NCI-H82 treated with DMSO at 0.1 percent for 48 hours (cell line): ENCODE data around the gene MPHOSPH6.
"Not testable (repeated sequence)": the region's sequence is repeated elsewhere in the genome, so short reads cannot be mapped to it uniquely, and the experiment has no call there.

ENCODE experiments used
- DNase-seq: peaks from one replicate; lab custom pipeline; 2025; ENCODE audit not compliant: unreplicated experiment; lab: John Stamatoyannopoulos, UW

The MPHOSPH6 gene

DNA sequence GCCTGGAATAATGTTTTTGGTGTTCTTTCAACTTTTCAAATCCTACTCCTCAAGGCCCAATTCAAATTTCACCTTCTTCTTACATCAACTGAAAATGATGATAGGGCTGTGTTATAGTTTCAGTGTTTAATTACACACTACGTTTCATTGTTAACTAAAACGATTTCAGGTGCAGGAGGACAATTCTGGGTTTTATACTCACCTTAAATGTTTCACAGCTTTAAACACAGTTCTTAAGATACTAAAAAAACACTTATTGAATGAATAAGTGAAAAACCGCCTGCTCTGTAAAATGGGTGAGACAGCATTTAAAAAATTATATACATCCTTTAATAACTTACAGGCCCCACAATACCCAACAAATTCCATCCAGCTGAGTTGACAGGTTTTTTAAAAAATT lies 6.2 kb upstream of the MPHOSPH6 start:
- DNase-seq, result no peak

DNA sequence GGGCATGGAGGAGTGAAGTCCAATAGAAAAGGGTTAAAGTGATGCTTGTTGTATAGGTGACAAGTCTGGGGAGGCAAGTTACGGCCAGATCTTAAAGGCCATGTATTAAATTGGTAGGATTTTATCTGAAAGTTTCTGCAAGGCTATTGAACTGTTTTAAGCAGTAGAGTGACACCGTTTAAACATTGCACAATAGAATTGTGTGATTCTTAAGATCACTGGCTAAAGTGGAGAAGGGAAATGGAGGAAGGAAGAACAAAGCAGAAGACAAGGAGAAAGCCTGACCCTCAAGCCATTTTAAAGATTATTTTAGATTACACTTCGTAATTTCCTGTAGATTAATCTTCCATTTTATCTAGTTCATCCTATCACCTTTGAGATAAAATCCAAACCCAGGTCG lies 5.6 kb upstream of the MPHOSPH6 start:
- no peak for DNase-seq

GRCh38 chr16:82167670-82168069 lies 2.4 kb downstream of the MPHOSPH6 start:
- no peak for DNase-seq

DNA sequence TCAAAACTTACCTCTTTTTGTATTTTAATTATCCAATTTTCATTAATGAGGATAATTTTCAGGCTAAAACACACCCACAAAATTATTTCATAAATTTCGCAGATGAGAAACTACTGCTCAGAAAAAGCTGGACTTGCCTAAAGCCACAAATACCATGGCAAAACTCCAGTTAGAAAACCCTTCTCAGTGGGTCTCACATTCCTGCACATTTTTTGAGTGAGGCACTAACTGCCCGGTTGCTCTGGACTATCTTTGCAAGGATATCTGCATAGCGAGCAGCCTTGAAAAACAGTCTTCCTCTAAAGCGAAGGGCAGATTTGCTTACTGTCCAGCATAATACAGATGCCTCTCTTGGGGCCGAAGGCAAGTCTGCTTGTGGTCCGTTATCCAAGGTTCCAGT lies 9.8 kb downstream of the MPHOSPH6 start:
- no peak for DNase-seq

DNA sequence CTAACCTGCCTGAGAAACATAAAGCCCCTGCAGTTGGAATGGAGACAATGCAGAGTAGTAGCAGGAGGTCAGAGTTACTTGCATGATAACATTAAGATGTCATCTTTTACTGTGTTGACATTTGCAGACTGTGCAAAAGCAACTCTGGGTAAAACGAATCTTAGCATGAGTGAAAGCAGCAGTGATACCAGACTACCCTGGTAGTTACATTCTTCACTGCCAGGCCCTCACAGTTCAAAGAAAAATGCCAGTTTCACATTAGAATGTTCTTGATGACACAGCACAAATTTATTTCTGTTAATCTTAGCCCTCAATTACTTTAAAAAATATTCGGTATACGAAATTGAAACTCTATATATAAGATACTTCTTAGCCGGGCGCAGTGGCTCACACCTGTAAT lies 12.2 kb downstream of the MPHOSPH6 start:
- no peak for DNase-seq

DNA sequence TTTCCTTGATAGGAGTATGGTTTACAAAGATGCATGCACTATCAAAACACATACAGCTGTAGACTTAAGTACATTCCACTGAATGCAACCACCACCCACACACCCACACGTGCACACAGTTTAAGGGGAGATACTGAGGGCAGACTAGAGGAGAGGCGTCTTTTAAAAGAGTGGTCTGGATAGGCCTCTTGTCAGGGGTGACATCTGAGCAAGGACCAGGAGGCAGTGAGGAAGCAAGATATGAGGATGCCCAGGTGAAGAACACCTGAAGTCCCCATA lies 12.6 kb downstream of the MPHOSPH6 start:
- DNase-seq, result no peak

GRCh38 chr16:82156761-82157533 lies 13.1 kb downstream of the MPHOSPH6 start:
- no peak for DNase-seq

DNA sequence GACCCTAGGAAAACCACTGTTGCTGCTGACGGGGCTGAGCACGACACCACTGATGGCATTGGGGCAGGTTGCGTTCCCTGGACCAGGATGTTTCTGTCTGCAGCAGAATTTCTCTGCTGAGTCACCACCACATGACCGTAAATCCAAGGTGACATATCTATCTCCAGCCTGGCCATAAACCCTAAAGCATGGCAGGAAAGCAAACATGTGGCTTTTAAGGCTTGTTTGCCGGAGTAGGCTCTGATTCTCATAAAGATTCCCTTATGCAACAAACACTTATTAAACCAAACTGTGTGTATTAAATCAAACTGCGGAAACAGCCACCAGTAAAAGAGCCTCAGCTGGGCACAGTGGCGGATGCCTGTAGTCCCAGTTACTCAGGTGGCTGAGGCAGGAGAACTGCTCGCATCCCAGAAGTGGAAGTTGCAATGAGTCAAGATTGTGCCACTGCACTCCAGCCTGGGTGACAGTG lies 17.3 kb downstream of the MPHOSPH6 start:
- DNase-seq, result no peak

- no peak for DNase-seq
These were observed 17.8 kb downstream of the MPHOSPH6 start for GRCh38 chr16:82152196-82152595.

DNA sequence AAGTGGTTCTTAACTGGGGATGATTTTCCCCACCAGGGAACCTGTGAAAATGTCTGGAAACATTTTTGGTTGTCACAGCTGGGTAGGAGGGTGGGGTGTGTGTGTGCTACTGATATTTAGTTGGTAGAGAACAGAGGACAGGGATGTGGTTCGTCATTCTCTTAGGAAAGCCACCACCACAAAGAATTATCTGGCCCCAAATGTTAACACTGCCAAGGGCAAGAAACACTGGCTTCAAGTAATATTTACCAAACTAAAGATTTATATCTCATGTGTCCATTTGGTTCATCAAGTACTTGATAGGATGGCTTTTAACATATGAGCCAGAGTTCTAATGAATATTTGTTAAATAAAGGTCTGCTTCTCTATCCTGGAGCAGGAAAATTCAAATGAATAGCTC lies 19.5 kb downstream of the MPHOSPH6 start:
- no peak for DNase-seq

GRCh38 chr16:82149536-82149935 lies 20.5 kb downstream of the MPHOSPH6 start:
- no peak for DNase-seq

GRCh38 chr16:82147546-82147945 lies 22.5 kb downstream of the MPHOSPH6 start:
- DNase-seq, result no peak

DNA sequence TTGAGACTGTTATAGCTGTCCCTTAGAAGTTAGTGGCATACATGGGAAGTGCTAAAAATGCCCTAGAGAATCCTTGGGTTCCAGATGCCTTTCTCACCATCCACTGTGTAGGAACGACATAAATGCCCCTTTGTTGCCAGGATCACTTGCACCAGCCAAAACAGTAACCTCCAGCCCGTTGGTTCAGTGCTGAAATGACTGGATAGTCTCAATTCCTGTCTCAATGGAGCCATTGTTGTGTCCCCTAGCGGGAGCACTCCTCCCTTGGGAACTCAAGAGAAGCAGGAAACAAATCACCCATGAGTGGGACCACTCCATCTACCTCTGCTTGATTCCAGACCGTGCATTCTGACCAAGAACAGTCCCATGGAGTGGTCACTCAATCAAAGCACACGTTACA lies 23.1 kb downstream of the MPHOSPH6 start:
- no peak for DNase-seq

GRCh38 chr16:82146556-82146955 lies 23.5 kb downstream of the MPHOSPH6 start:
- no peak for DNase-seq

GRCh38 chr16:82139286-82139571 lies 30.8 kb downstream of the MPHOSPH6 start:
- not testable (repeated sequence) for DNase-seq

DNA sequence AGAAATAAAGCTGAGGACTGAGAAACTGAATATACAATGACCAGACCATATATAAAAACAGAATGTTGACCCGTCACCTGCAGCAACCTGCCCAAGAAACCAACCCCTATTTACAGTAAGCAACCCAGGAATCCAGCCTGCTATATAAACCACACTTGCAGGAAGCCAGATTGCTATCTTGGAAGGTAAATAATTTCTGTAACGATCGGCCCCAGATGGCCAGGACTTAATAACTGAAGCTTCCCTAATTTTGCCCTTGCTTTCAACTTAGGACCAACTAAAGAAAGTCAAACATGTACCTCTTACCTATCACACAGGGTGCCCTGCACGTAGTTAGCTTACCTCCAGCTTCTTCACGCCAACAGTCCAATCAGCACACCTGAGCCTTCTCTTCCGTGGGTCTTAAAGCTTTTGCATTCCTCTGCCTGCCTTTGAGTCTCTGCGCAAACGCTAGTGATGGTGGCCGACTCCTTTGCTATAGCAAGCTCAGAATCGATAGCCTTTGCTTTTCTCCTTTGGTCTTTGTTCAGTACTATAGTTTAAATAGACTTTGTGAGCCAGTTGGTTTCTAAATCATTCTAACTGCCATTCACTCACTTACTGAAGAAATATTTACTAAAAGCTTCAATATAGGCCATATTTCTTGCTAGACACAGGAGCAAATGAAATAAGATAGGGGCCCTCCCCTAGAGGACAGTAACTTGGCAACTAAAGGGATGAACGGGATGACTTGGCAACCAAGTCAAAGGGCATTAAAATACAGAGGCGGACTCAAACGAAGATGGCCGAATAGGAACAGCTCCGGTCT lies 31.3 kb downstream of the MPHOSPH6 start:
- no peak for DNase-seq

DNA sequence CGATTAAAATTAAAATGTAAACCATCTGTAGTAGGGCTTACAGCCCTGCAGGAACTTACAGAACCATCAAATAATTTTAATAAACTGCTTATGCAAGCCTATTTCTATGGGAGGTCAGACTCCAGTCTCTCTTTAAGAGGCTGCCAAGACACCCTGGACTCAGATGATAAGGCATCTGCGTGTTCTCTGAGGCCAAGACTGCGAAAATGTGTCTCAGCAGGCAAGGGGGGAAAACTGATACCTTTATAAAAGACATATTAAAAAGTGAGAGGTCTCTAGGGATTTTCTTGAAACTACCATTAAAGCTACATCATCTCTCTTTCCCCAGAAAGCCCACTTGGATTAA lies 32.2 kb downstream of the MPHOSPH6 start:
- no peak for DNase-seq

DNA sequence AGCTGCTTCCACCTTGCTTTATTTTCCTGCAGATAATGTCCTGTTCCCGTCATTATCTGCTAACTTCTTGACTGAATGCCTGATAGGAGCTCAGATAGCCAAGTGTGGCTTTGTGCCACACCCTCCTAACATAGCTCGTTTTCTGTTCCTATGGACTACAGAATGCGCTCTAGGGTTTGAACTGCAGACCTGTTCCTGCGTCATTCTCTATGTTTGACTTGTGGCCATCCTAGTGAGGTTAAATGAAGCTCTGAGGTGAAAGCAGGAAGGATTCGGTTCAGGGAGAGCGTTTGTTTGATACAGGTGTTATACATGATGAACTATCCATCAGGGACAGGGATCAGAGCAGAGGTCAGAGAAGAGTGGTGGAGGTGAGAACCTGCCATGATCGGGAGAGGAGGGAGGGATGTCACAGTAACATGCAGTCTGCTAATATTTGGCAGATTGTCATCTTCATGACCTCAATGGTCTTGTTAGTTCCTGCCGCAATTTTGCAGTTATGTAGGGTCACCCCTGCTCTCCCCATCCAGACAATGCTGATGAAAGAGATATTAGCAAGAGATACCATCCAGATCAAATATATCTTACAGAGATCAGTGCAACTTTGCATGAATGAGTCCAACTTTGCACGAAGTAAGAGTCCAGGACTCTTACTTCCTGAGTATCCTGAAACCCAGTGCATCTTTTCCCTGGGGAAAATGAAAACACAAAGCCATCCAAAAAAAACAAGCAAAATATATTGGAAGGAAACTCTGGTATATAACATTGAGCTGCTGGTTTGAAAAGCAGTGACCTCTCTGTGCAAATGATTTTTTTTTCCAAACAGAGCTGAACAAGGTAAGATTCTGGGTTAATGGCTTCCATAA lies 32.8 kb downstream of the MPHOSPH6 start:
- no peak for DNase-seq

- no peak for DNase-seq
These were observed 34.2 kb downstream of the MPHOSPH6 start for GRCh38 chr16:82135844-82136243.

DNA sequence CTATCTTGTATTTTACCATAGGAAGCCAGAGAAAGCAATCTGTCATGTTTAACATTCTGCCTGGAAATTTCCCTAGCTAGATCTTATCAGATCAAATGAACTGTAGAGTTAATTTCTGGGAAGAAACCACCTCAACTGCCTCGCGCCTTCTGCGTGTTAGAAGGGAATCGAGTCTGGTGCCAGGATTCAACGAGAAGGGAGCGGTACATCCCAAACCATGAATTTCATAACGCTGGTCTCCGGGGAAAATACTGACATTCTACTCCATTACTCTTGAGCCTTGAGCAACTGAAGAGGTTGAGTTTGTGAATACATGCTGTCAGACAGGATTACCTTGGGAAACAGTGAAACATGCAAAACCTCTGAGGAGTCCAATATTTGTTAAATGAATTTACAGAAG lies 35.2 kb downstream of the MPHOSPH6 start:
- no peak for DNase-seq

DNA sequence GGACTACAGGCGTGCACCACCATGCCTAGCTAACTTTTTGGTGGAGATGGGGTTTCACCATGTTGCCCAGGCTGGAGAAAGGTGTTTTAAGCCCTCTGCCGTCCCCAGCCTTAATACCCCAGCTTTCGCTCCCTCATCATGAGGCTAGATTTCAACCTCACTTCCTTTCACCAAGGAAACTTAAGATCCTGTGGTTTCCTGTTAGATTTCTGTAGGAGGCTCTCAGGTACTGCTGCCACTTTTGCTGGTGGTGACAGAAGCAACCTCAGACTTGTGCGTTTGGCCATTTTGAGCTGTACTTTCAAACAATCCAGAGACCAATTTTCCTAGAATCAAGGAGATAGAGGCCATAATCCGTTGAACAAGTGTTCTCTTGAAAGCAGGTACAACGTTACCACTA lies 36.2 kb downstream of the MPHOSPH6 start:
- no peak for DNase-seq

GRCh38 chr16:82129881-82130280 lies 40.1 kb downstream of the MPHOSPH6 start:
- DNase-seq, result no peak
